ENCODE data around the gene TLCD1.
"Not testable (repeated sequence)": the region's sequence is repeated elsewhere in the genome, so short reads cannot be mapped to it uniquely, and the experiment has no call there.

The TLCD1 gene

GRCh38 chr17:28728364-28729200, 2.5 kb upstream of the TLCD1 start, which contains the start of gene NEK8:
Gene NEK8, plus strand, starts transcription at chr17:28728788. Its CDS starts 26 bp downstream, at chr17:28728814.
- in situ Hi-C loops (cut with HindIII; ENCODE audit: low sequenced_read_pairs): no loop called here
- peak; percentile 93 for DNase-seq (ENCODE audit: low read depth, low spot score)
- peak within 1 kb of the TSS; percentile 75 for H3K4me3 ChIP-seq (ENCODE audit: low read depth, low read length)

GRCh38 chr17:28726627-28727491, 826 bp upstream of the TLCD1 start:
- H3K4me3 ChIP-seq (ENCODE audit: low read depth, low read length): peak overlapping the region; percentile 61
- peak; percentile 99 for TF ChIP-seq CTCF (IDR thresholded peaks at IDR 0.05; ENCODE audit: low read depth, low read length)
- peak; percentile 97 for DNase-seq (ENCODE audit: low read depth, low spot score)
- in situ Hi-C loops (cut with HindIII; ENCODE audit: low sequenced_read_pairs): no loop called here

More at GRCh38 chr17:28728364-28729200, 2.5 kb upstream of the TLCD1 start, which contains the start of gene NEK8:
- TF ChIP-seq CTCF (IDR thresholded peaks at IDR 0.05; ENCODE audit: low read depth, low read length): no peak

GRCh38 chr17:28725660-28726225, 290 bp downstream of the TLCD1 start:
- in situ Hi-C loops (cut with HindIII; ENCODE audit: low sequenced_read_pairs): no loop called here
- H3K4me3 ChIP-seq (ENCODE audit: low read depth, low read length): peak overlapping the region; percentile 61
- DNase-seq (ENCODE audit: low read depth, low spot score): peak; percentile 69
- no peak for TF ChIP-seq CTCF (IDR thresholded peaks at IDR 0.05; ENCODE audit: low read depth, low read length)

- peak overlapping the region; percentile 61 for H3K4me3 ChIP-seq (ENCODE audit: low read depth, low read length)
- peak; percentile 57 for DNase-seq (ENCODE audit: low read depth, low spot score)
- no peak for TF ChIP-seq CTCF (IDR thresholded peaks at IDR 0.05; ENCODE audit: low read depth, low read length)
- in situ Hi-C loops (cut with HindIII; ENCODE audit: low sequenced_read_pairs): no loop called here
Observed at GRCh38 chr17:28725166-28725659, 820 bp downstream of the TLCD1 start.

- no peak overlapping the region for H3K4me3 ChIP-seq (ENCODE audit: low read depth, low read length)
- in situ Hi-C loops (cut with HindIII; ENCODE audit: low sequenced_read_pairs): no loop called here
- no peak for TF ChIP-seq CTCF (IDR thresholded peaks at IDR 0.05; ENCODE audit: low read depth, low read length)
- peak; percentile 16 for DNase-seq (ENCODE audit: low read depth, low spot score)
Observed at GRCh38 chr17:28724500-28725165, 1.4 kb downstream of the TLCD1 start.

GRCh38 chr17:28723836-28724499, 2.1 kb downstream of the TLCD1 start:
- in situ Hi-C loops (cut with HindIII; ENCODE audit: low sequenced_read_pairs); DNase-seq (ENCODE audit: low read depth, low spot score); H3K4me3 ChIP-seq (ENCODE audit: low read depth, low read length): not testable (repeated sequence)
